Panc1 (cell line): Measurements from ENCODE around the gene COCH.

Experiments used
- POLR2AphosphoS5 ChIP-seq: IDR thresholded peaks from 2 replicates; pipeline ENCODE4 v1.6.1; 2012; ENCODE audit warnings: mild to moderate bottlenecking, low read depth, low read length, moderate library complexity
- SIN3A ChIP-seq: IDR thresholded peaks from 2 replicates; pipeline ENCODE4 v1.6.1; 2012; ENCODE audit warnings: low read depth, mild to moderate bottlenecking, low read length, moderate library complexity, borderline replicate concordance; ENCODE audit not compliant: insufficient read depth
- TCF7L2 ChIP-seq: IDR thresholded peaks from 2 replicates; pipeline ENCODE4 v1.6.1; 2011; ENCODE audit warnings: mild to moderate bottlenecking, low read depth, low read length, inconsistent platforms
- TF ChIP-seq, protein P1 (sequence below): fragments of 450-650 bp; IDR thresholded peaks from 2 replicates; pipeline ENCODE4 v1.5.1; 2017; ENCODE audit warnings: mild to moderate bottlenecking
- TF ChIP-seq, protein P2 (sequence below), 2 experiments: IDR thresholded peaks; 2 replicates each; pipeline ENCODE4 v1.6.1; 2011 to 2012; ENCODE audit warnings: low read depth in 2 of 2, control low read depth in 1 of 2, low read length in 1 of 2, mild to moderate bottlenecking in 1 of 2, moderate library complexity in 1 of 2; ENCODE audit not compliant: insufficient read depth in 1 of 2

GRCh38 chr14:30826070-30826469 is 48.3 kb upstream of the COCH start:
- TF ChIP-seq, protein P1, sequence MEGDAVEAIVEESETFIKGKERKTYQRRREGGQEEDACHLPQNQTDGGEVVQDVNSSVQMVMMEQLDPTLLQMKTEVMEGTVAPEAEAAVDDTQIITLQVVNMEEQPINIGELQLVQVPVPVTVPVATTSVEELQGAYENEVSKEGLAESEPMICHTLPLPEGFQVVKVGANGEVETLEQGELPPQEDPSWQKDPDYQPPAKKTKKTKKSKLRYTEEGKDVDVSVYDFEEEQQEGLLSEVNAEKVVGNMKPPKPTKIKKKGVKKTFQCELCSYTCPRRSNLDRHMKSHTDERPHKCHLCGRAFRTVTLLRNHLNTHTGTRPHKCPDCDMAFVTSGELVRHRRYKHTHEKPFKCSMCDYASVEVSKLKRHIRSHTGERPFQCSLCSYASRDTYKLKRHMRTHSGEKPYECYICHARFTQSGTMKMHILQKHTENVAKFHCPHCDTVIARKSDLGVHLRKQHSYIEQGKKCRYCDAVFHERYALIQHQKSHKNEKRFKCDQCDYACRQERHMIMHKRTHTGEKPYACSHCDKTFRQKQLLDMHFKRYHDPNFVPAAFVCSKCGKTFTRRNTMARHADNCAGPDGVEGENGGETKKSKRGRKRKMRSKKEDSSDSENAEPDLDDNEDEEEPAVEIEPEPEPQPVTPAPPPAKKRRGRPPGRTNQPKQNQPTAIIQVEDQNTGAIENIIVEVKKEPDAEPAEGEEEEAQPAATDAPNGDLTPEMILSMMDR, result no peak
- TF ChIP-seq POLR2AphosphoS5 (no peak), SIN3A (no peak), TCF7L2 (no peak)
- TF ChIP-seq, protein P2, sequence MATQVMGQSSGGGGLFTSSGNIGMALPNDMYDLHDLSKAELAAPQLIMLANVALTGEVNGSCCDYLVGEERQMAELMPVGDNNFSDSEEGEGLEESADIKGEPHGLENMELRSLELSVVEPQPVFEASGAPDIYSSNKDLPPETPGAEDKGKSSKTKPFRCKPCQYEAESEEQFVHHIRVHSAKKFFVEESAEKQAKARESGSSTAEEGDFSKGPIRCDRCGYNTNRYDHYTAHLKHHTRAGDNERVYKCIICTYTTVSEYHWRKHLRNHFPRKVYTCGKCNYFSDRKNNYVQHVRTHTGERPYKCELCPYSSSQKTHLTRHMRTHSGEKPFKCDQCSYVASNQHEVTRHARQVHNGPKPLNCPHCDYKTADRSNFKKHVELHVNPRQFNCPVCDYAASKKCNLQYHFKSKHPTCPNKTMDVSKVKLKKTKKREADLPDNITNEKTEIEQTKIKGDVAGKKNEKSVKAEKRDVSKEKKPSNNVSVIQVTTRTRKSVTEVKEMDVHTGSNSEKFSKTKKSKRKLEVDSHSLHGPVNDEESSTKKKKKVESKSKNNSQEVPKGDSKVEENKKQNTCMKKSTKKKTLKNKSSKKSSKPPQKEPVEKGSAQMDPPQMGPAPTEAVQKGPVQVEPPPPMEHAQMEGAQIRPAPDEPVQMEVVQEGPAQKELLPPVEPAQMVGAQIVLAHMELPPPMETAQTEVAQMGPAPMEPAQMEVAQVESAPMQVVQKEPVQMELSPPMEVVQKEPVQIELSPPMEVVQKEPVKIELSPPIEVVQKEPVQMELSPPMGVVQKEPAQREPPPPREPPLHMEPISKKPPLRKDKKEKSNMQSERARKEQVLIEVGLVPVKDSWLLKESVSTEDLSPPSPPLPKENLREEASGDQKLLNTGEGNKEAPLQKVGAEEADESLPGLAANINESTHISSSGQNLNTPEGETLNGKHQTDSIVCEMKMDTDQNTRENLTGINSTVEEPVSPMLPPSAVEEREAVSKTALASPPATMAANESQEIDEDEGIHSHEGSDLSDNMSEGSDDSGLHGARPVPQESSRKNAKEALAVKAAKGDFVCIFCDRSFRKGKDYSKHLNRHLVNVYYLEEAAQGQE (IDR thresholded peaks at IDR 0.05; ENCODE audit: insufficient read depth in 1 of 2, low read depth in 2 of 2, low read length in 1 of 2), result no peak
